ENCODE data around the gene STAT2. TPM values are rescaled to one million over a fixed set of nuclear protein-coding genes. Genes with fewer than 3 reads are reported as not detected.
A peak's percentile ranks its signal among the peaks of the same experiment; 100 is the strongest.

STAT2 gene
- polyA plus RNA-seq, 3 donors, result 109 to 251 (median 142) TPM

GRCh38 chr12:56321027-56321426 lies 38.9 kb downstream of the STAT2 start:
- no peaks in the 10 kb centered on the region for H3K27me3 ChIP-seq (ENCODE audit: control insufficient read depth in 2 of 2, insufficient read depth in 2 of 2, low read length in 2 of 2)
- Mint-ChIP-seq H3K4me1 (peaks cover 15% of the 10 kb centered on the region), H3K36me3 (peaks cover 52 to 57% of the 10 kb centered on the region in 2 donors), H3K9me3 (no peaks in the 10 kb centered on the region), H3K27me3 (ENCODE audit: low read depth in 3 of 3) (no peaks in the 10 kb centered on the region), H3K4me3 (no peak overlapping the region), H3K27ac (peak overlapping the region; percentile 65 to 92 (median 86))
- TF ChIP-seq, protein P1, sequence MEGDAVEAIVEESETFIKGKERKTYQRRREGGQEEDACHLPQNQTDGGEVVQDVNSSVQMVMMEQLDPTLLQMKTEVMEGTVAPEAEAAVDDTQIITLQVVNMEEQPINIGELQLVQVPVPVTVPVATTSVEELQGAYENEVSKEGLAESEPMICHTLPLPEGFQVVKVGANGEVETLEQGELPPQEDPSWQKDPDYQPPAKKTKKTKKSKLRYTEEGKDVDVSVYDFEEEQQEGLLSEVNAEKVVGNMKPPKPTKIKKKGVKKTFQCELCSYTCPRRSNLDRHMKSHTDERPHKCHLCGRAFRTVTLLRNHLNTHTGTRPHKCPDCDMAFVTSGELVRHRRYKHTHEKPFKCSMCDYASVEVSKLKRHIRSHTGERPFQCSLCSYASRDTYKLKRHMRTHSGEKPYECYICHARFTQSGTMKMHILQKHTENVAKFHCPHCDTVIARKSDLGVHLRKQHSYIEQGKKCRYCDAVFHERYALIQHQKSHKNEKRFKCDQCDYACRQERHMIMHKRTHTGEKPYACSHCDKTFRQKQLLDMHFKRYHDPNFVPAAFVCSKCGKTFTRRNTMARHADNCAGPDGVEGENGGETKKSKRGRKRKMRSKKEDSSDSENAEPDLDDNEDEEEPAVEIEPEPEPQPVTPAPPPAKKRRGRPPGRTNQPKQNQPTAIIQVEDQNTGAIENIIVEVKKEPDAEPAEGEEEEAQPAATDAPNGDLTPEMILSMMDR (IDR thresholded peaks at IDR 0.05), result no peak
- H3K4me3 ChIP-seq (replicated peaks in 1 of 3; ENCODE audit: low read depth in 2 of 3, low read length in 3 of 3), result no peak overlapping the region
- no peaks in the 10 kb centered on the region for H3K9me3 ChIP-seq (replicated peaks in 1 of 2; ENCODE audit: control insufficient read depth in 1 of 2, insufficient read depth in 1 of 2, low read length in 2 of 2)
- no peak overlapping the region for H2AFZ ChIP-seq (ENCODE audit: insufficient read depth, low read depth, low read length, poor library complexity, severe bottlenecking)
- WGBS (ENCODE audit: insufficient coverage), result 0% methylated on average over 1 of the region's 2 CpGs
- H3K9ac ChIP-seq (ENCODE audit: insufficient read depth, low read length, poor library complexity, severe bottlenecking), result no peak overlapping the region
- intact Hi-C loops (cut with micrococcal nuclease), result no loop called here
- H3K36me3 ChIP-seq (replicated peaks in 1 of 2; ENCODE audit: control insufficient read depth in 1 of 2, insufficient read depth in 2 of 2, low read length in 2 of 2), result peaks cover 41 to 58% of the 10 kb centered on the region in 2 donors
- H3K27ac ChIP-seq (ENCODE audit: low read depth in 1 of 2, low read length in 2 of 2), result peak overlapping the region; percentile 45 to 65
- H3K4me2 ChIP-seq (replicated peaks; ENCODE audit: extremely low read depth, low read length, poor library complexity, severe bottlenecking), result no peak overlapping the region
- no peaks in the 10 kb centered on the region for H3K79me2 ChIP-seq (ENCODE audit: insufficient read depth, low read length)
- peaks cover 10 to 24% of the 10 kb centered on the region in 2 donors for H3K4me1 ChIP-seq (ENCODE audit: control insufficient read depth in 1 of 2, insufficient read depth in 2 of 2, low read length in 2 of 2)
- no peaks in the 10 kb centered on the region for H4K20me1 ChIP-seq (ENCODE audit: insufficient read depth, low read length)
- peak; percentile 78 to 94 (median 83) for DNase-seq

DNA sequence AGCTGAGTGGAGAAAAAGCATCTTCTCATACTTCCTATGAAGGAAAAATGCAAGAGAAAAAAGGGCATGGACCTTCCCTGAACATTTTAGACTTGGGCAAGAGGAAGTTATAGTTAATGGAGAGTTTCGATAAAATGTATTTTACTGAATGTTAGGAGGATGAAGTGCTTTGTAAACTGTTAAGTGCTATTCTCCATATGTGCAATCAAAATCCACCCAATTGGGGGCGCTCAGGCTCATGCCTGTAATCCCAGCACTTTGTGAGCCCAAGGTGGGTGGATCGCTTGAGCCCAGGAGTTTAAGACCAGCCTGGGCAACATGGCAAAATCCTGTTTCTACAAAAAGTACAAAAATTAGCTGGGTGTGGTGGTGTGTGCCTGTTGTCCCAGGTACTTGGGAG lies 42.2 kb downstream of the STAT2 start:
- Histone ChIP-seq H3K79me2 (ENCODE audit: insufficient read depth, low read length) (peaks cover 13% of the 10 kb centered on the region), H3K4me3 (replicated peaks in 1 of 3; ENCODE audit: low read depth in 2 of 3, low read length in 3 of 3) (no peak overlapping the region), H3K9me3 (replicated peaks in 1 of 2; ENCODE audit: control insufficient read depth in 1 of 2, insufficient read depth in 1 of 2, low read length in 2 of 2) (no peaks in the 10 kb centered on the region), H3K27me3 (ENCODE audit: control insufficient read depth in 2 of 2, insufficient read depth in 2 of 2, low read length in 2 of 2) (no peaks in the 10 kb centered on the region), H3K4me2 (replicated peaks; ENCODE audit: extremely low read depth, low read length, poor library complexity, severe bottlenecking) (no peak overlapping the region), H3K36me3 (replicated peaks in 1 of 2; ENCODE audit: control insufficient read depth in 1 of 2, insufficient read depth in 2 of 2, low read length in 2 of 2) (peaks cover 14 to 34% of the 10 kb centered on the region in 2 donors), H2AFZ (ENCODE audit: insufficient read depth, low read depth, low read length, poor library complexity, severe bottlenecking) (no peak overlapping the region), H3K4me1 (ENCODE audit: control insufficient read depth in 1 of 2, insufficient read depth in 2 of 2, low read length in 2 of 2) (peaks cover 19 to 34% of the 10 kb centered on the region in 2 donors), H4K20me1 (ENCODE audit: insufficient read depth, low read length) (no peaks in the 10 kb centered on the region), H3K9ac (ENCODE audit: insufficient read depth, low read length, poor library complexity, severe bottlenecking) (no peak overlapping the region), H3K27ac (ENCODE audit: low read depth in 1 of 2, low read length in 2 of 2) (no peak overlapping the region)
- Mint-ChIP-seq H3K4me3 (no peak overlapping the region), H3K36me3 (peaks cover 25 to 38% of the 10 kb centered on the region in 2 donors), H3K27ac (peak overlapping the region in 4 of 7 donors; percentile 8 to 40 (median 26)), H3K9me3 (peaks cover 0 to 1% (median 0%) of the 10 kb centered on the region in 7 donors), H3K4me1 (peaks cover 25% of the 10 kb centered on the region), H3K27me3 (ENCODE audit: low read depth in 3 of 3) (no peaks in the 10 kb centered on the region)
- intact Hi-C loops (cut with micrococcal nuclease), result loop anchor here (2.0 to 5.0 kb wide), 2 partner anchors 15 to 45 kb away; partner anchors contain the start of genes APOF (in 2 of the 2), STAT2 (in 2 of the 2) and PAN2 (in 1 of the 2)
- 100% methylated on average over 2 of the region's 3 CpGs for WGBS (ENCODE audit: insufficient coverage)
- DNase-seq, result no peak
- TF ChIP-seq, protein P1 (IDR thresholded peaks at IDR 0.05), result no peak
